Measurements from ENCODE around the gene ENPP1.

ENPP1 gene

GRCh38 chr6:131917763-131918649, 110.2 kb downstream of the ENPP1 start:
- no peak for DNase-seq

- DNase-seq, result no peak
These were observed 111.0 kb downstream of the ENPP1 start for GRCh38 chr6:131918650-131919355.

GRCh38 chr6:131920656-131921055, 112.8 kb downstream of the ENPP1 start:
- DNase-seq, result no peak

- DNase-seq, result peak; percentile 45
These were observed 115.5 kb downstream of the ENPP1 start for GRCh38 chr6:131923356-131923755.

GRCh38 chr6:131924881-131925474, 117.2 kb downstream of the ENPP1 start:
- DNase-seq, result no peak

GRCh38 chr6:131929264-131929663, 121.4 kb downstream of the ENPP1 start:
- no peak for DNase-seq

GRCh38 chr6:131929976-131930375, 122.2 kb downstream of the ENPP1 start:
- DNase-seq, result no peak

GRCh38 chr6:131931063-131931750, 123.4 kb downstream of the ENPP1 start:
- DNase-seq, result no peak

GRCh38 chr6:131936156-131936555, 128.3 kb downstream of the ENPP1 start:
- no peak for DNase-seq

GRCh38 chr6:131937226-131937625, 129.4 kb downstream of the ENPP1 start:
- DNase-seq, result no peak

- DNase-seq, result peak; percentile 65
These were observed 130.1 kb downstream of the ENPP1 start for GRCh38 chr6:131937703-131938631.
